IMR-90 (cell line): Measurements from ENCODE around the gene KLK14. TPM values are rescaled to one million over a fixed set of nuclear protein-coding genes. Genes with fewer than 3 reads are reported as not detected.

Source experiments
- ATAC-seq: fragments of 200-7000 bp; cut with Tn5 transposase; 2 replicates; pipeline ENCODE4 v1.9.1; 2020; ENCODE audit warnings: low read depth, mild to moderate bottlenecking, moderate library complexity
- BruUV-seq: library from RNA; stranded (reverse); fragments of 400-500 nt; replicated peaks from 2 replicates; lab custom pipeline; 2021; lab: Mats Ljungman, UMichigan
- CTCF ChIA-PET: fragments of 300-600 bp; formaldehyde crosslinking; extraction: SDS; loops from one replicate; lab custom pipeline; 2021; ENCODE audit warnings: antibody characterized with exemption; lab: Yijun Ruan, JAX
- POLR2A ChIA-PET: fragments of 300-600 bp; sonication (Branson Sonifier 250); formaldehyde crosslinking; loops from one replicate; lab custom pipeline; 2022; ENCODE audit warnings: antibody characterized with exemption; ENCODE audit not compliant: unreplicated experiment; lab: Charles Lee
- DNase-seq: peaks from one replicate; pipeline ENCODE4 v3.0.0; 2013
- H2AFZ ChIP-seq: replicated peaks from 2 replicates; pipeline ENCODE3; 2013; ENCODE audit warnings: low read length, mild to moderate bottlenecking; ENCODE audit not compliant: poor library complexity
- H2AK5ac ChIP-seq: 2 replicates; pipeline ENCODE4 v1.6.1; 2013; ENCODE audit warnings: low read depth, low read length, inconsistent platforms
- H2AK9ac ChIP-seq: replicated peaks from 2 replicates; pipeline ENCODE3; 2013; ENCODE audit warnings: mild to moderate bottlenecking, low read depth, low read length, moderate library complexity; ENCODE audit not compliant: poor library complexity
- H2BK120ac ChIP-seq: 2 replicates; pipeline ENCODE4 v1.6.1; 2013; ENCODE audit warnings: low read depth, low read length, inconsistent platforms
- H2BK15ac ChIP-seq: 3 replicates; pipeline ENCODE4 v1.6.1; 2013; ENCODE audit warnings: low read depth, low read length, inconsistent platforms
- H2BK20ac ChIP-seq: 2 replicates; pipeline ENCODE4 v1.6.1; 2013; ENCODE audit warnings: low read depth, mild to moderate bottlenecking, inconsistent platforms, low read length, moderate library complexity
- H2BK5ac ChIP-seq: 2 replicates; pipeline ENCODE4 v1.6.1; 2013; ENCODE audit warnings: mild to moderate bottlenecking, low read depth, low read length, inconsistent platforms; ENCODE audit not compliant: poor library complexity, severe bottlenecking
- H3K14ac ChIP-seq: replicated peaks from 2 replicates; pipeline ENCODE4 v1.6.1; 2013; ENCODE audit warnings: low read depth, low read length, inconsistent platforms
- H3K18ac ChIP-seq: 2 replicates; pipeline ENCODE4 v1.6.1; 2013; ENCODE audit warnings: low read depth, low read length, control low read depth
- H3K23ac ChIP-seq: 2 replicates; pipeline ENCODE4 v1.6.1; 2013; ENCODE audit warnings: low read depth, low read length, inconsistent platforms
- H3K27ac ChIP-seq: 2 replicates; pipeline ENCODE4 v1.5.1; 2013; ENCODE audit warnings: mild to moderate bottlenecking, control low read depth, low read length; ENCODE audit not compliant: insufficient read depth
- H3K27me3 ChIP-seq: 2 replicates; pipeline ENCODE4 v1.6.1; 2013; ENCODE audit warnings: low read length; ENCODE audit not compliant: control insufficient read depth, insufficient read depth
- H3K36me3 ChIP-seq: 2 replicates; pipeline ENCODE4 v1.6.1; 2013; ENCODE audit warnings: low read length, mixed read lengths; ENCODE audit not compliant: control insufficient read depth, insufficient read depth
- H3K4ac ChIP-seq: 2 replicates; pipeline ENCODE4 v1.6.1; 2013; ENCODE audit warnings: low read depth, low read length, inconsistent platforms
- H3K4me1 ChIP-seq: 2 replicates; pipeline ENCODE4 v1.6.1; 2013; ENCODE audit warnings: low read length, mixed read lengths; ENCODE audit not compliant: control insufficient read depth, insufficient read depth
- H3K4me2 ChIP-seq: 2 replicates; pipeline ENCODE4 v1.6.1; 2013; ENCODE audit warnings: low read depth, mild to moderate bottlenecking, control low read depth, low read length, moderate library complexity
- H3K4me3 ChIP-seq: 2 replicates; pipeline ENCODE4 v1.5.1; 2013; ENCODE audit warnings: low read depth, mild to moderate bottlenecking, control low read depth, low read length, moderate library complexity; ENCODE audit not compliant: insufficient read depth
- H3K56ac ChIP-seq: 2 replicates; pipeline ENCODE4 v1.6.1; 2013; ENCODE audit warnings: low read length, inconsistent platforms; ENCODE audit not compliant: insufficient read depth; ENCODE audit errors: extremely low read depth
- H3K79me1 ChIP-seq, 2 experiments: 2 replicates each; pipeline ENCODE4 v1.6.1; 2013; ENCODE audit warnings: low read length in 2 of 2, inconsistent platforms in 1 of 2, low read depth in 1 of 2
- H3K9ac ChIP-seq: 2 replicates; pipeline ENCODE4 v1.6.1; 2013; ENCODE audit warnings: low read depth, low read length, control low read depth
- H3K9me1 ChIP-seq: 2 replicates; pipeline ENCODE4 v1.6.1; 2013; ENCODE audit warnings: low read length, inconsistent platforms; ENCODE audit not compliant: insufficient read depth
- H3K9me3 ChIP-seq: 2 replicates; pipeline ENCODE4 v1.6.1; 2013; ENCODE audit warnings: low read length; ENCODE audit not compliant: control insufficient read depth, insufficient read depth
- H4K20me1 ChIP-seq: 2 replicates; pipeline ENCODE4 v1.6.1; 2013; ENCODE audit warnings: low read length, inconsistent platforms; ENCODE audit not compliant: insufficient read depth
- H4K5ac ChIP-seq: 2 replicates; pipeline ENCODE4 v1.6.1; 2013; ENCODE audit warnings: mild to moderate bottlenecking, low read depth, low read length, control low read depth
- H4K8ac ChIP-seq, 2 experiments: 2 replicates each; pipeline ENCODE4 v1.6.1; 2013; ENCODE audit warnings: low read depth in 2 of 2, low read length in 2 of 2, control low read depth in 1 of 2, inconsistent platforms in 1 of 2
- H4K91ac ChIP-seq: 2 replicates; pipeline ENCODE4 v1.6.1; 2013; ENCODE audit warnings: low read depth, low read length, inconsistent platforms; ENCODE audit not compliant: insufficient read depth
- BHLHE40 ChIP-seq: fragments of 150-350 bp; IDR thresholded peaks from 2 replicates; pipeline ENCODE4 v1.6.1; 2016; ENCODE audit warnings: mild to moderate bottlenecking, low read depth, low read length
- MAFK ChIP-seq: IDR thresholded peaks from 2 replicates; pipeline ENCODE4 v1.6.1; 2012; ENCODE audit warnings: low read depth, low read length, improper control_type of control experiment
- MAZ ChIP-seq: IDR thresholded peaks from 2 replicates; pipeline ENCODE4 v1.6.1; 2012; ENCODE audit warnings: low read depth, mild to moderate bottlenecking, low read length, improper control_type of control experiment, moderate library complexity, borderline replicate concordance
- NFE2L2 ChIP-seq: fragments of 150-350 bp; IDR thresholded peaks from 2 replicates; pipeline ENCODE4 v1.6.1; 2016; ENCODE audit warnings: low read depth, mild to moderate bottlenecking, low read length
- WGBS, 2 experiments: methylation state at CpG; one replicate each; pipeline versions ENCODE4 v1.1.5 to v1.1.7; 2013; ENCODE audit warnings: missing lambda C conversion rate in 2 of 2; ENCODE audit not compliant: insufficient read length in 1 of 2; ENCODE audit errors: extremely low coverage in 2 of 2; 5-methylcytosine and 5-hydroxymethylcytosine counted together
- dilution Hi-C: fragments of 300-500 bp; cut with HindIII; formaldehyde crosslinking; loops from one replicate; pipeline ENCODE4 v1.14.3; 2018; ENCODE audit warnings: low sequenced_read_pairs; ENCODE audit not compliant: unreplicated experiment
- in situ Hi-C: fragments of 300-500 bp; cut with MboI; formaldehyde crosslinking; loops from 3 replicates; pipeline ENCODE4 v1.14.3; 2019; ENCODE audit warnings: low sequenced_read_pairs, inconsistent platforms, mixed read lengths
- intact Hi-C: fragments of 100-400 bp; cut with micrococcal nuclease; formaldehyde crosslinking; loops from 2 replicates; pipeline ENCODE4 v1.10.0; 2022
- polyA plus RNA-seq, 3 experiments: library from polyadenylated mRNA; depleted of rRNA; stranded (reverse); fragments of >200 nt; gene quantifications; 2 replicates each; pipeline ENCODE4 v1.2.3, GENCODE V29; 2012; ENCODE audit warnings: low replicate concordance in 1 of 3
- total RNA-seq: library from RNA; depleted of rRNA; stranded (reverse); fragments of >200 nt; gene quantifications from 2 replicates; pipeline ENCODE4 v1.2.3, GENCODE V29; 2012

KLK14 gene
- total and polyA plus RNA-seq, 2 of the 4 experiments (the other 2 are of a cell fraction) = not detected

DNA sequence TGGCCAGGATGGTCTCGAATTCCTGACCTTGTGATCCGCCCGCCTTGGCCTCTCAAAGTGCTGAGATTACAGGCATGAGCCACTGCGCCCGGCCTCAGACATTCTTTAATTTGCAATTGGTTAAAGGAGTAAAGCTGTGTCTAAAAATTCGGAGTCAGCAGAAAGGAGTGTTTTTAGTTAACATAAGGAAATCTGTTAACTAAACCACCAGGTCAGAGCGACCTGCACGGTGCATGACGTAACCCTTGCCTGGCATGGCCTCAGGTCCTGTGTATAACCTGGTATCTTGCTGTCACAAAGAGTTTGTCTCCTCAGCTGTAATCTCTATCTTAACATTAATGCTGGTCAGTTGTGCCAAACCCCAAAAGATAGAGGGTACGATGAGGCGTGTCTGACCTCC, 38.4 kb downstream of the KLK14 start:
- CTCF ChIA-PET = no interaction called here
- POLR2A ChIA-PET = no interaction called here
- DNase-seq = no peak

More for the DNA sequence above, 38.4 kb downstream of the KLK14 start:
- H3K27ac ChIP-seq = no peak overlapping the region
- ATAC-seq = no peak
- no peak overlapping the region for H4K91ac ChIP-seq
- TF ChIP-seq BHLHE40 = no peak
- TF ChIP-seq MAFK = peak; percentile 65
- TF ChIP-seq MAZ = no peak
- no peak for TF ChIP-seq NFE2L2
- no peak overlapping the region for H2AFZ ChIP-seq
- H2BK5ac ChIP-seq = no peak overlapping the region
- in situ Hi-C loops = no loop called here
- no TSS peak for BruUV-seq
- H3K9me1 ChIP-seq = no peaks in the 10 kb centered on the region
- H3K4me2 ChIP-seq = no peak overlapping the region
- H2AK9ac ChIP-seq = no peak overlapping the region
- H4K8ac ChIP-seq = no peak overlapping the region
- H2BK15ac ChIP-seq = no peak overlapping the region
- no peak overlapping the region for H4K5ac ChIP-seq
- H3K23ac ChIP-seq = no peak overlapping the region
- no peak overlapping the region for H3K9ac ChIP-seq
- H3K9me3 ChIP-seq = no peaks in the 10 kb centered on the region
- no peaks in the 10 kb centered on the region for H3K79me1 ChIP-seq
- no CpG with 5 or more reads among the region's 11 CpGs for WGBS, 2 experiments
- H2BK120ac ChIP-seq = no peak overlapping the region
- H3K4me1 ChIP-seq = no peaks in the 10 kb centered on the region
- H3K36me3 ChIP-seq = no peaks in the 10 kb centered on the region
- no peaks in the 10 kb centered on the region for H4K20me1 ChIP-seq
- H3K18ac ChIP-seq = no peak overlapping the region
- no peak overlapping the region for H2AK5ac ChIP-seq
- no peak overlapping the region for H3K4me3 ChIP-seq
- dilution Hi-C loops = no loop called here
- no peaks in the 10 kb centered on the region for H3K27me3 ChIP-seq
- H3K14ac ChIP-seq = no peak overlapping the region
- intact Hi-C loops = no loop called here
- no peak overlapping the region for H3K4ac ChIP-seq
- no peak overlapping the region for H3K56ac ChIP-seq
- H2BK20ac ChIP-seq = no peak overlapping the region
